Activated CD8-positive, alpha-beta memory T cell treated with anti-CD3 and anti-CD28 coated beads for 48 hours (primary cell): ENCODE results near the gene C19orf47.
"Not testable (repeated sequence)": the region's sequence is repeated elsewhere in the genome, so short reads cannot be mapped to it uniquely, and the experiment has no call there.

Experiments
- DNase-seq, 3 experiments: peaks; one replicate each; pipeline ENCODE4 v3.0.0-alpha.2; 2020; ENCODE audit warnings: low read depth in 2 of 3, low spot score in 2 of 3

Gene C19orf47

DNA sequence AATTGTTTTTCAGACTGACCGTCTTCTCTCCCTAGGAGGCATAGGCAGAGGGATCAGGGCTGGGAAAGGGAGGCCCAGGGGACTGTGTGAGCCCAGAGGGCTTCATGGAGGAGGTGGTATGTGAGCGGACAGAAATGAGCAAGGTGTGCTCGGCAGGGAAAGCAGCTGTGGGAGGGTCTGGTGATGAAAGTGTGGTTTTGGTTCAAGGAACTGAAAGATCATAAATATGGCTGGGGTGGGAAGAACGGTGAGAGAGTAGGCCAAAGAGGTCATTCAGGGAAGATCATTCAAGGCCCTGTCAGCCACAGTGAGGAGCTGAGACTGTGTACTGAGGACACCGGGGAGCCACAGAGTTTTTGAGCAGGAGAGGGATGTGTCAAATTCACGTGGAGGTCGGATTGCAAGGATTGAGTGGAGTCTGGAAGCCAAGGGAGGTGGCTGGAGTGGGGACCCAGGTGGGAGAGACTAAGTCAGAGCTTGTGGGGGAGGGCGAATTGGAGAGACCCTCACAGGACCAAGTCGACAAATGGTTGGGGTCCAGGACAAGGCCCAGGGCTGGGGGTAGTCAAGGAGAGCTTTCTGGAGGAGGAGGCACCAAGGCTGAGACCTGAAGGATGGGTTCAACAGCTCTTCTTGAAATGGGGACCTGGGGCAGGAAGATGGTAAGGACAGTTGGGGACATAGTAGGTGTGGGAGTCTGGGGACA is 7.9 kb upstream of the C19orf47 start:
- DNase-seq = no peak

DNA sequence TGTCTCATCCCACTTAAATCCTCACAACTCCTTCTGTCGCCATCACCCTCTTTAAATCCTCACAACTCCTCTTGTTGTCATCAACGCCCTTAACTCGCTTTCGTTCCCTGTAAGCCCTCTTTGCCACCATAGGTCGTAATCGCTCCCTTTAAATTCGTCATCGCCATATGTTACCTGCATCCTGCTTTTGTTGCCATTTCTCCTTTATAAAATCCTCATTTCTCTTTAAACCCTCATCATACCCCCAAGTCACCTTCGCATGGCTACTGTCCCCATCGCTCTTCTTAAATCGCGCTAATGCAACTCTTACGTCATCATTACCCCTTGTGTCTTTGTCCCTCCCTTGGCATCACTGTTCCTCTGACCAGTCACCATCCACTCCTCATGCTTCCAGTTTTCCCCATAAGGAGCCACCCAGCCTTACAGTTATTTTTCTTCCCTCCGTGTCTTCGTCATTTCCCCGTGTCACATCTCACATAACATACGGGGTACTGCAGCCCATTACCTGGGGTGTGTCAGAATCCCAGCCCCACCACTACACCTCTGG is 837 bp upstream of the C19orf47 start:
- peak in 1 of 3 experiments; percentile 2 for DNase-seq

DNA sequence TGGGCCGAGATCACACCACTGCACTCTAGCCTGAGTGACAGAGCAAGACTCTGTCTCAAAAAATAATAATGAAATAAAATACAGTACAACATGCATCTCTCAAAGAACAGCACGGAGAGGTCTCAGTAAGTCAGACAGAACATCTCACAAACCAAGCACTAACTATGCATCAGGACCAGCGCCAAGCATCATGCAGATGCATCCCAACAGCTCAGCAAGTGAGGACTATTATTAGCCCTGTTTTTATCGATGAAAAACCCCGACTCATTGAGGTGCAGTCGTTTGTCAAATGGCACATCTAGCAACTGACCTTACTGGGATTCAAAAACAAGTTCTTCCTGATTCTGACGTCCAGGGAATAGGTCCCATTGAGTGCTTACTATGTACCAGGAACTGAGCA is 3.8 kb downstream of the C19orf47 start:
- DNase-seq = no peak

DNA sequence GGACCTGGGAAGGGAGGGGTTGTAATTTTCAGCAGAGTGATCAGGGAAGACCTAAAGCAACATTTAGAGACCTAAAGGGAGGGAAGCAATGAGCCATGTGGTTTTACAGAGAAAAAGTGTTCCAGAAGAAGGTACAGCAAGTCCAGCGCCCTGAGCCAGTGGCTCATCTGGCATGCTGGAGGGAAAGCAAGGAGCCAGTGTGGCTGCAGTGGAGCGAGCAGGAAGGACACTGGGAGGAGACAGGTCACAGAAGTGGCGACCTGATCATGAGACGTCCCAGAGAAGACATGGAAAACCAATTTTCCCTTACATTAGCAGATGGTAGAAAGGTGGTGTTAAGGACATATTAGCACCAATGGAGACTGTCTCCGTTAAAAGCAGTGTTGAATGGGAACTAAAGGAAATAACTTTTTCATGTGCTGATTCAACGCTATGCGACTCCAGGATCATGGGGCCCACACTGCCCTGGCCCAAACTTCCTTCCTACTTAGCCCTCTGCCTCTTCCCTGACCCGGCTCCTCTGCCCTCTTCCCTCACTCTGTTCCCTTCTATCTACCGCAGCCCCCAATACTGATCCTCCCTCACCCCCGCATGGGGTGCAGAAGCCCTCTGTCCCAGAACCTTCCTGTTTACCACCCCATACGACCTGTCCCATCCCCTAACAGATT is 5.4 kb downstream of the C19orf47 start:
- DNase-seq = no peak

DNA sequence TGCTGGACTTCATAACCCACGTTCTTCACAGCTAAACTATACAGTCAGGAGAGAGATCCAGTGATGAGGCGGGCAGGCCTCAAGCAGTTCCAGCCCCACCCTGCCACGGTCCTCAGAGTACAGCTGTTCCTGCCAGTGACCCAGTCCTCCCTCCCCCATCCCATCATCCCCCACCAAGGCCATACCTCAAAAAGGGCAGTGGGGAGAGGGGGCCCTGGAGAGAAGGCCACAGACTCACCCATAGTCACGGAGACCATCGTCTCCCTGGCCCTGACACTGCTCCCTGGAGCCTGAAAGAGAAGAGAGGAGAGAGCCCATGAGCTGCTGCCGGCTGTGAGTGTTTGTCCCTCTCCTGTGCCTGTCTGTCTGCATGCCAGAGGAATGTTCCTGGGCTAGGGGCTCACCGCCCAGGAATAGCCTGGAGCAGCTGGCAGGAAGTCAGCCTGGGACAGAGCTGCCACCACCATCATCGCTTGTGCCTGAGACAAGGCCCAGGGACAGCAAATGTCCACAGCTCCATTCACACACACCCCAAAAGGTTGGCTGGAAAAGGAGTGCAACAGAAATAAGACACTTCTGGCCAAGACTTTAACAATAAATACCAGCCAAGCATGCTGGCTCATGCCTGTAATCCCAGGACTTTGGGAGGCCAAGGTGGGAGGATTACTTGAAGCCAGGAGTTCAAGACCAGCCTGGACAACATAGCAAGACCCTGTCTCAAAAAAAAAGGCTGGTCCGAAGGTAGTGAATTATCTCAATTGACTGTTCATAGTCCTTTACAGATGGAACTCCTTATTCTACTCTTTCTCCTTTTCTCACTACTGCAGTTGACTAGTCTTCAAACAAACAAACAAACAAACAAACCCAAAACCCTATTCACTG is 6.4 kb downstream of the C19orf47 start:
- DNase-seq = no peak

DNA sequence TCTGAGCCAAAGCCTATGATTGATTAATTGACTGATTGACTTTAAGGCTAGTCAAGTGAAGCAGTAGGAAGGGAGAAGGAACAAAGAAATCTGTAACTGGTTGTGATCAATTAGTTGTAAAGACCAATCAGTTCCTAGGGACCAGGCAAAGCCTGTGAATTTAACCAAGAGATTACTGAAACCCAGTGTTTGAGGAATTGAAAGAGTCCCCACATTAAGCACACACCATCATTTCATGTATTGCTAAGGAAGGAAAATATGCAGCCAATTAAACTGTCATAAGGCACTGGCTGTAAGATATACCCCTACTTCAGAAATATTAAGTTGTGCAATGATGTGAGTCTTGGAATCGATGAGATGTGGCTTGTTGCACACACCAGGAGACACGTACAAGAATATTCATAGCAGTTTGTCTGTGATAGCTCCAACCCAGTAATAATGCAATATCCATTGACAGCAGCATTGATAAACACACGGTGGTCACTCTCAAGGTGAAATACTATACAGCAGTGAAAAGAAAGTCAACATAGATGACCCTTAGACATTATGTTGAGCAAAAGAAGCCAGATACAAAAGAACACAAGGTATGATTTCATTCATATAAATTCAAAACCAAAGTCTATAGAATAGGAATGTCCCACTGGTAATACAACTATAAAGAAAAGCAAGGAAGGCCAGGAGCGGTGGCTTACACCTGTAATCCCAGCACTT is 9.0 kb downstream of the C19orf47 start:
- DNase-seq = no peak

DNA sequence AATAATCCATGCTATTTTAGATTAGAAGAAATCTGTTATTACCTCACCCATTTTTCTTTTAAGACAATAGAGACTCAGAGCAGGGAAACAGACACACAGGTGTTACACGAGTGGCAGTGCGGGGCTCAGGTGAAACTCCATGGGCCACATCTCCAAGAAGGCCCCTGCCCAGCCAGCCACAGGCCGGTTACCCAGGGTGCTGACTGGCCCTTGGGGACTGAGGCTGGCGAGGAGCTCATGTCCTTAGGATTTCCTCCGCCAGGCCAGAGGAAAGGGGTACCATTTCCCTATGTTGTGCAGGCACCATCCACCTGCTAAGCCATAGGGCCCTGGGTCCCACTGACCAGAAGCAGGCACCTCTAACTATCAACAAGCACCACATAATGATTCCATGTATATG is 10.6 kb downstream of the C19orf47 start:
- DNase-seq = no peak

DNA sequence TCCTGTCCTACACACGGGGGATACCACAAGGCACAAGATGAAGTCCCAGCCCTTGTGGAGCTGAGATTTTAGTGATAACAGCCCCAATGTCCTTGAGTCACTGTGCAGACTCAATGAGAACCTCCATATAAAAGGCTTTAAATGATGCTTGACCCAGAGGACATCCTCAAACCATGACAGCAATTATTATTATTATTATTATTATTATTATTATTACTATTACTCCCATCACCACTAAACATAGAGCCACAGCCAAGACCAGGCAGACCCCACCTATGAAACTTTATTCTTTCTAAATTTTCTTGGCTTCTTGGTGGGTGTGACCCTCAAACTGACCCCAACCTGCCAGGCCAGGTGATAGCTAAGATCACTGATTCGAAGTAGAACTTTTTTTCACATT is 11.1 kb downstream of the C19orf47 start:
- DNase-seq = no peak

DNA sequence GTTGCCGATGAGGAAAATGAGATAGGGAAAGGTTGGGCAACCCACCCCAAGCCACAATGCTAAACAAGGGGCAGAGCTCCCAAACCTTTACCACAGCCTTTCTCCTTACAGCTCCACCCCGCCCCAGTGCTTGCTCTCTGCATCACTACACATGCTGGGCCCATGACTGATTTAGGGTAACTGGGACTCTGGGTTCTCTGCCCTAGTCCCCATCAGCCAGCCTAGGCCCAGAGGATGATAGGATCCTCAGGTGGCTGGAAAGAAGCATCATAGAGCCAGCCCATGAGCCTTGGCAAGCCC is 11.6 kb downstream of the C19orf47 start:
- no peak for DNase-seq

DNA sequence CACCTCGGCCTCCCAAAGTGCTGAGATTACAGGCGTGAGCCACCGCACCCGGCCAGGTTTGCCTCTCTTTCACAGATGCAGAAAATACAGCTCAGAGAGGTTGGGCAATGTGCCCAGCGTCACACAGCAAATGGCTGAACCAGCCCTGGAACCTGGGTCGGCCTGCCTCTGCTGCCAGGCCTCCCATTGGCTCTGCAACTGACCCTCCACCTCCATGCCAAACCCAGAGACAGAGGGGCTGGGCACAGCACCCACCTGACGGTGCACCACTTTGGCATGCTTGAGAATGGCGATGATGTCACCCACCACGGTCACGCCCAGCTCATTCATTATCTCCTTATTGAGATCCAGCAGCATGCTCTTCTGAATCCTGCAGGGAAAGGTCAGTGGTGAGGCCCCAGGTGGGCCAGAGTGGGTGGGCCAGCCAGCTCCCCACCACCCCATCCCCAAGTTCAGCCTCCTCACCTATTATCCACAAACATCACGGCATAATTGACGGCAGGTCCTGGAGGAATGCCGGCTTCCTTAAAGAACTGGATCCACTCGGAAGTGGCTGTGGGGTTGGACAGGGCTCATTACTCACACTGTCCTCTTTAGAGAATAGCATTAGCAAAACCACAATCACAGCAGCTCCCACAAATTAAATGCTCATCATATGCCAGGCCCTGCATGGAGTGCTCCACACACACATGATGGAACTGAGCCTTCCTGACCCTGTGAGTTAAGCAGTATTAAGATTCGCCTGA is 12.2 kb downstream of the C19orf47 start:
- DNase-seq = no peak

DNA sequence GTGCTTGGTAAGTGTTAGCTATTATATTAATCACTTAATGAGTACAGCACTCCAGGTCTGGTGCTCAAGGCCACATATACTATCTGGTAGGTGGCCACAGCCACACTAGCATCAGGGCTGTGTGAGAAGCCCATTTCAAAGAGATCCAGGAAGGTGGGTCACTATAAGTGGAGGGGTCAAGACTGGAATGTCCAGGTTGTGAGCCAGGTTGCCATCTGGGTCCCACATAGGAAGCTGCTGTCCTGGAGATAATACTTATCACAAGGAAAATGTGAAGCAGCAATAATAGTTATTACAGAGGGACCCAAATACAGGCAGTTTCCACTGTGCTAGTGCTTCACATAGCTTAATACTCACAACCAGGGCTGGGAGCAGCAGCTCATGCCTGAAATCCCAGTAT is 13.1 kb downstream of the C19orf47 start:
- no peak for DNase-seq

DNA sequence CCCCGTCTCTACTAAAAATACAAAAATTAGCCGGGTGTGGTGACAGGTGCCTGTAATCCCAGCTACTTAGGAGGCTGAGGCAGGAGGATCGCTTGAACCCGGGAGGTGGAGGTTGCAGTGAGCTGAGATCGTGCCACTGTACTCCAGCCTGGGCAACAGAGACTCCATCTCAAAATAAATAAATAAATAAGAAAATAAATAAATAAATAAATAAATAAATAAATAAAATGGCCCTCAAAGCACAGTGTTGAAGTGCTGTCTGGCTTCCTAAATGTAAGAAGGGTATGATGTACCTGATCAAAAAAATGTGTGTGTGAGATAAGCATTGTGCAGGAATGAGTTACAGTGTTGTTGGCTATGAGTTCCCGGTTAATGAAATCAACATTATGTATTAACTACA is 15.1 kb downstream of the C19orf47 start:
- not testable (repeated sequence) for DNase-seq

DNA sequence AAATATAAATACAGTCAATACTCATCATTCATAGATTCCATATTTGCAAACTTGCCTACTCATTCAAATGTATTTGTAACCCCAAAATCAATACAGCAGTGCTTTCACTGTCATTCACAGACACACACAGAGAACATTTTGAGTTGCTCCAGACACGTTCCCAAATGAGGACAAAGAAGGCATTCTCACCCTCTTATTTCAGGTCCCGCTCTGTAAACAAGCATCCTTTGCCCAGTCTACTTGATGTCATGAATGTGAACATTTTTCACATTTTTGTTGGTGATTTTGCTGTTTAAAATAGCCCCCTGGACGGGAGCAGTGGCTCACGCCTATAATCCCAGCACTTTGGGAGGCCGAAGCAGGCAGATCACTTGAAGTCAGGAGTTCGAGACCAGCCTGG is 15.5 kb downstream of the C19orf47 start:
- DNase-seq = no peak

DNA sequence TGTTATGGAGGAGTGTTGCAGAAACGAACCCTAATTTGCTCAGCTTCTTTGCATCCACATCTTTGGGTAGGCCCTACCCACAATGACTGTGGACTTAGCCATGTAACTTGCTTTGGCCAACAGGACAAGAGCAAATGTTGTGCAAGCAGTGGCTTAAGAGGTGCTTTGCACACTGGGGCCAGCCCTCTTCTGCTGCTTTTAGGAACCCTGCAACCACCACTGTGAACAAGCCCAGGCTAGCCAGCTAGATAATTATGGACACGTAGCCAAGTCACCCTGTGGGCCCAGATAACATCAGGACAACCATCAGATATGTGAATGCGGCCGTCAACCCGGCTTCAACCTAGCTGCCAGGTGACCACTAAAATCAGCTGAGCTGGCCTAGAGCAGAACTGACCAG is 17.1 kb downstream of the C19orf47 start:
- DNase-seq = no peak

DNA sequence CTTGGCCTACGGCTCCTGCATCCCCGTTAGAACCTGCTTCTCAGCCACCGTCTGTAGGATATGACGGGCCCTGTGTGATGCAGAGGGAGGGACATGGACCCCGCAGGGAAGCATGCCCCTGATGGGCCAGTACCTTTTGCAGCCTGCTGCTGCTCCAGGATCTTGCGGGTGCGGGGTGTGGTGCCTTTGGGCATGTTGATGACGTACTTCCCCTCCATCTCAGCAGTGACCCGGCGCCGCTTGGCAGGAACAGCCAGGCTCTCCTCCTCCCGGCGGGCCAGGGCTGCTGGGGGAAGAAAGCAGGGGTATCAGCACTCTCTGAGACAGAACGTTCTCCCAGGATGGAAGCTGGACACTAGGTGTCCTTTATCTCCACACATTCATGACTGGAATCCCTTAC is 22.0 kb downstream of the C19orf47 start:
- DNase-seq = no peak

DNA sequence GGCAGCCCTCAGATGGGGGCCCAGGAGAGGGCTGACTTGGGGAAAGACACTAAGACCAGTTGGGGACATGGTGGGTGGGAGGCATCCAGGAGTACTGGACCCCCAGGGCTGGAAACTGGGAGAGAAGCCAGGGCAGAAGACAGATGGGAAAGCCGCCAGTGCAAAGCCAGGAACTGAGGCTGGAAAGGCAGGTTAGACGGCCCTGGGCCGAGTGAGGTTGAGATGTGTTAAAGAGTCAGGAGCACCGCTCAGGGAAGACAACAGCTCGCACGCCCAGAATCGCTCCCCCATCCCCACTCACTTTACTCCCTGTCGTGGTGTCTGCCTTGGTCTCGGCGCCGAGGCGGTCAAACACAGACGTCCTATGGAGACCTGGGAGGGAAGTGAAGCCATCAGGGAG is 24.5 kb downstream of the C19orf47 start:
- DNase-seq = no peak

DNA sequence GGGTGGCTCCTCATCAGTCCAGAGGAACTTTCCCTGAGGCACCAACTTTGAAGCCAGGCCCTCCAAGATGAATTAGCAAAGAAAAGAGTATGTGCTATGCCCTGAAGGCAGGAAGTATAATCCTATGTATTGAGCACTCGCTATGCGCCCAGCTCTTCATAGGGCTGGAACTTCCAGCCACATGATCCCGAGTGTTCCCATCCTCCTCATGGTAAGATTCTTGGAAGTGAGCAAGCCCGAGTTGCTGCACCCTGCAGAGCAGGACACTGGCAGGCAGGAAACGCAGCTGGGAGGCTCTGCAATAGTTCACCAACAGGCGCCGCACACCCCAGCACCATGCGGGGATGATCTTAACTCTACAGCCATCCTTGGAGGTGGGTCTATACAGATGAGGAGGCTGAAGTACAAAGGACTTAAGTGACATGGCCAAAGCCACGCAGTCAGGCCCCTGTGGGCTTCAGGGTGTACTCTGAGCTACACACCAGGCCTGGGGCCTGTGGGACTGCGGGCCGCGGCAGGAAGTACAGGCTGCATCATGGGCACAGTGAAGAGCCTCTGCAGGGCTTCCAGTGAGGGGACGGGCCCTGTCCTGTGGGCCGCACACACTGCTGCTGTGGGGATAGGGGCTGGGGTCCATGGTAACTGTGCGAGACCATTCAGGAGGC is 25.1 kb downstream of the C19orf47 start:
- DNase-seq = no peak

DNA sequence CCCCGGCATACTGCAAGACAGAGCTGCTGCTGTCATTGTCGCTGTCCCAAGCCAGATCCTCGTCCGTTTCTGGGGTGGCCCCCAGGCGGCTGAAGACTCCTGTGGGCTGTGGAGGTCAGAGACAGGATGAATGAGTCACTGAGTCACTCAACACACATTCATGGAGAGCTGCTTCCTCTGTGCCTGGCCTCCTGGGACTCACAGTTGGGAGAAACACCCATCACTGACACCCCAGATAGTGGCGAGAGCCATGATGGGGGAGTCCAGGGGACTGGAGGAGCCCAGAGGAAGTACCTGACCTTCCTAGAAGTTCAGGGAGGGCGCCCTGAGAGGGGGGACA is 26.0 kb downstream of the C19orf47 start:
- DNase-seq = no peak

DNA sequence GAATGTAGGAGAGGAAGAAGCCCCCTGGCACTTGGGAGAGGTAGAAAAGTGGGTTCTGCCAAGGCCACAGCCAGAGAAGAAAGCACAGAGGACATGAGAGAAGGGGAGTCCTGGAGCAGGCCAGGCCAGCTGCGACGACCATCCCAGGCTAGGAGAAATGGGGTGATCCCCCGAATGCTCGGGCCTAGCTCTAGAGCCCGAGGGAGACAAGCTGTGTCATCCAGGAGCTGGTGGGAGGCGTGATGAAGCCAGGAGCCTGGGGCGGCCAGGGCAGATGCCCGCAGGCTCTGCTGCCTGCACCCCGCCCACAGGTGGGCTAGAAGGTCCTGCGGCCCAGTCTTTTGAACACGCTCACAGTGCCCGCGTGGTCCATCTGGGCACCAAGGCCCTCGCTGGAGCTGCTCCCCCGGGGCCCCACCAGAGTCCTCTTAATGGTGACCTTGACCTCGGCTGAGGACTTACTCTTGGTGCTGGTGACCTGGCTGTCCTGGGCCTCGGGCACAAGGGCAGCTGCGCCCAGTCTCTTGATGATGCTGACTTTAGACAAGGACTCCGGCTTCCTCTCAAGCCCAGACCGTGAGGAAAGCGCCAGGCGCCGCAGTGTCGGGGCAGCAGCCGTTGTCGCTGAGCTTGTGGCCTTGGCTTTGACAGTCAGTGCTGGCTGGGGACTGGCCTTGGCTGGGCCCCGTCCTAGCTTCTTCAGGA is 26.5 kb downstream of the C19orf47 start:
- DNase-seq = no peak

DNA sequence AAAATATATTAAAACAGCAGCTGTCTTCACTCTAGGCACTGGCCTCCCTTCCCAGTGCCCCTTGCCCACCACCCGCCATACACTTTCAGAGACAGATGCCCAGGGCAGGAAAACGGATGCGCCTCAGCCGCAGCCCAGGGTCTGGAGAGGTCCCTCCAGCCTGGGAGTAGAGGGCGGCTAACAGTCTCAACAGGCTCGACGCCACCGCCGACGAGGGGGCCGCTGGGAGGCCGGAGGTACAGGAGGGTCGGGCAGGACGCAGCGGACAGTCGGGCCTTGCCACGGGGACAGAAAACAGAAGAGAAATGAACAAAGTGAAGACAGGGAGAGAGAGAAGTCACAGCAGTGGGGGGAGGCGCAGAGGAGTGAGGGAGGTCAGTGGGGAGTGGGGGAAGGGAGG is 27.1 kb downstream of the C19orf47 start:
- no peak for DNase-seq
